Esophagus squamous epithelium (tissue), 5 donors: Measurements from ENCODE around the gene SLC30A5. TPM values are rescaled to one million over a fixed set of nuclear protein-coding genes. Genes with fewer than 3 reads are reported as not detected.
"Not testable (repeated sequence)": the region's sequence is repeated elsewhere in the genome, so short reads cannot be mapped to it uniquely, and the experiment has no call there.

Source experiments
- DNase-seq: peaks from one replicate; lab custom pipeline; 2025; lab: John Stamatoyannopoulos, UW
- H3K27ac ChIP-seq, 4 donors: fragments of 200-600 bp; sonication (generic); one replicate each; pipeline ENCODE4 v1.5.1; 2016 to 2019; ENCODE audit warnings: mild to moderate bottlenecking in 1 of 4
- H3K27me3 ChIP-seq, 4 donors: fragments of 200-600 bp; sonication (generic); 1 replicate in 3 of 4; 2 replicates in 1 of 4; pipeline versions ENCODE4 v1.5.1 to v1.6.0; 2017 to 2021; ENCODE audit warnings: antibody characterized with exemption in 1 of 4
- H3K36me3 ChIP-seq, 3 donors: fragments of 200-600 bp; sonication (generic); one replicate each; pipeline ENCODE4 v1.5.1; 2016 to 2019
- H3K4me1 ChIP-seq, 3 donors: fragments of 200-600 bp; sonication (generic); one replicate each; pipeline ENCODE4 v1.5.1; 2017 to 2019
- H3K4me3 ChIP-seq, 4 donors: fragments of 200-600 bp; sonication (generic); 1 replicate in 3 of 4; 2 replicates in 1 of 4; pipeline ENCODE4 v1.5.1; 2016 to 2019; ENCODE audit warnings: mild to moderate bottlenecking in 2 of 4, moderate library complexity in 1 of 4
- H3K9me3 ChIP-seq, 3 donors: fragments of 200-600 bp; sonication (generic); one replicate each; pipeline ENCODE4 v1.5.1; 2016 to 2019
- CTCF ChIP-seq, 6 experiments: fragments of 450-650 bp in 4 of 6; fragments of 200-600 bp in 2 of 6; sonication (generic) in 2 of 6; IDR thresholded peaks; one replicate each; pipeline ENCODE4 v1.5.1; 2016 to 2019; ENCODE audit warnings: antibody characterized with exemption in 6 of 6, mild to moderate bottlenecking in 4 of 6, moderate library complexity in 4 of 6
- POLR2A ChIP-seq, 4 donors: fragments of 450-650 bp; IDR thresholded peaks; one replicate each; pipeline ENCODE4 v1.6.1; 2017; ENCODE audit warnings: antibody characterized with exemption in 4 of 4, mild to moderate bottlenecking in 4 of 4, moderate library complexity in 3 of 4
- WGBS, 2 donors: methylation state at CpG; one replicate each; pipeline ENCODE4 v1.1.5; 2018; 5-methylcytosine and 5-hydroxymethylcytosine counted together
- intact Hi-C: fragments of 100-400 bp; cut with DNase I; formaldehyde crosslinking; loops from one replicate; pipeline ENCODE4 v1.15.0; 2022
- total RNA-seq, 4 donors: library from RNA; depleted of rRNA; stranded (reverse); fragments of >200 nt; gene quantifications; one replicate each; pipeline ENCODE4 v1.1.0, GENCODE V29; 2016
- donor health status: DM: yes; HTN: yes; CAD: no.

Gene SLC30A5
- total RNA-seq, 4 donors from 2014 or later: 19.4 to 43.5 (median 37.9) TPM

- no peaks in the 10 kb centered on the region for H3K27me3 ChIP-seq
- H3K27ac ChIP-seq: no peak overlapping the region
- WGBS, 2 donors: 78 to 90% methylated on average over 3 of the region's 3 CpGs
- H3K36me3 ChIP-seq: peaks cover 0 to 66% (median 5%) of the 10 kb centered on the region in 3 donors
- H3K4me1 ChIP-seq: peaks cover 7 to 26% (median 12%) of the 10 kb centered on the region in 3 donors
- H3K9me3 ChIP-seq: no peaks in the 10 kb centered on the region
- no peak for DNase-seq
- no peak overlapping the region for H3K4me3 ChIP-seq
- intact Hi-C loops: loop anchor here (10.0 kb wide), 1 partner anchor 235 kb away; the partner anchor contains the start of gene CCDC125
- TF ChIP-seq POLR2A (IDR thresholded peaks at IDR 0.05) (no peak), CTCF (IDR thresholded peaks at IDR 0.05) (no peak)
Measured at GRCh38 chr5:69099302-69099701, 5.5 kb downstream of the SLC30A5 start.

GRCh38 chr5:69103521-69103920 is 9.7 kb downstream of the SLC30A5 start:
- Histone ChIP-seq H3K27ac (no peak overlapping the region), H3K4me3 (no peak overlapping the region)
- 91% methylated on average over 3 of the region's 3 CpGs for WGBS, 2 donors

GRCh38 chr5:69105996-69106906 is 12.4 kb downstream of the SLC30A5 start:
- H3K9me3 ChIP-seq: no peaks in the 10 kb centered on the region
- 74 to 94% methylated on average over 4 of the region's 4 CpGs for whole genome bisulfite sequencing, 2 donors
- intact Hi-C loops: no loop called here
- no peak for TF ChIP-seq POLR2A (IDR thresholded peaks at IDR 0.05)
- no peak for TF ChIP-seq CTCF (IDR thresholded peaks at IDR 0.05)
- H3K4me3 ChIP-seq: no peak overlapping the region
- H3K27me3 ChIP-seq: no peaks in the 10 kb centered on the region
- H3K27ac ChIP-seq: no peak overlapping the region
- peaks cover 0 to 95% (median 38%) of the 10 kb centered on the region in 3 donors for H3K36me3 ChIP-seq
- DNase-seq: no peak
- H3K4me1 ChIP-seq: no peaks in the 10 kb centered on the region

More at GRCh38 chr5:69103521-69103920, 9.7 kb downstream of the SLC30A5 start:
- no peaks in the 10 kb centered on the region for H3K4me1 ChIP-seq
- H3K9me3 ChIP-seq: no peaks in the 10 kb centered on the region
- peaks cover 0 to 84% (median 35%) of the 10 kb centered on the region in 3 donors for H3K36me3 ChIP-seq
- intact Hi-C loops: no loop called here
- no peak for DNase-seq
- H3K27me3 ChIP-seq: no peaks in the 10 kb centered on the region
- TF ChIP-seq CTCF (IDR thresholded peaks at IDR 0.05) (no peak), POLR2A (IDR thresholded peaks at IDR 0.05) (no peak)

GRCh38 chr5:69108367-69108766 is 14.6 kb downstream of the SLC30A5 start:
- H3K4me3 ChIP-seq, H3K9me3 ChIP-seq, H3K27ac ChIP-seq, H3K4me1 ChIP-seq, H3K27me3 ChIP-seq, intact Hi-C loops, DNase-seq: not testable (repeated sequence)
- peaks cover 0 to 100% (median 38%) of the 10 kb centered on the region in 3 donors for H3K36me3 ChIP-seq
- WGBS, 2 donors: 98 to 100% methylated on average over 7 of the region's 7 CpGs

- WGBS, 2 donors: 91 to 95% methylated on average over 1 of the region's 1 CpG
- Histone ChIP-seq H3K9me3 (no peaks in the 10 kb centered on the region), H3K4me1 (no peaks in the 10 kb centered on the region), H3K36me3 (peaks cover 0 to 97% (median 4%) of the 10 kb centered on the region in 3 donors), H3K27ac (no peak overlapping the region), H3K4me3 (no peak overlapping the region), H3K27me3 (no peaks in the 10 kb centered on the region)
- DNase-seq: no peak
- TF ChIP-seq CTCF (IDR thresholded peaks at IDR 0.05) (no peak), POLR2A (IDR thresholded peaks at IDR 0.05) (no peak)
- intact Hi-C loops: no loop called here
Measured at GRCh38 chr5:69113851-69114250, 20.0 kb downstream of the SLC30A5 start.
